Effector memory CD4-positive, alpha-beta T cell (primary cell): ENCODE results near the gene PFAS.

Experiments used
- DNase-seq, 3 donors: peaks; one replicate each; pipeline ENCODE4 v3.0.0-alpha.2; 2020
- H3K27ac ChIP-seq: 2 replicates; pipeline ENCODE4 v1.7.0; 2013; ENCODE audit warnings: mild to moderate bottlenecking, low read length, moderate library complexity; ENCODE audit not compliant: insufficient read depth, poor library complexity, severe bottlenecking
- H3K27me3 ChIP-seq: replicated peaks from 2 replicates; pipeline ENCODE4 v1.7.0; 2013; ENCODE audit warnings: mild to moderate bottlenecking, low read length; ENCODE audit not compliant: insufficient read depth, control insufficient read depth, poor library complexity, severe bottlenecking
- H3K36me3 ChIP-seq: 2 replicates; pipeline ENCODE4 v1.7.0; 2013; ENCODE audit warnings: mild to moderate bottlenecking, low read length, moderate library complexity; ENCODE audit not compliant: control insufficient read depth, insufficient read depth
- H3K4me1 ChIP-seq: 2 replicates; pipeline ENCODE4 v1.7.0; 2013; ENCODE audit warnings: low read length, mild to moderate bottlenecking; ENCODE audit not compliant: control insufficient read depth, insufficient read depth, poor library complexity, severe bottlenecking
- H3K4me3 ChIP-seq: 2 replicates; pipeline ENCODE4 v1.7.0; 2013; ENCODE audit warnings: low read length, low read depth, mild to moderate bottlenecking; ENCODE audit not compliant: insufficient read depth, poor library complexity, severe bottlenecking
- H3K9me3 ChIP-seq: 2 replicates; pipeline ENCODE4 v1.7.0; 2013; ENCODE audit warnings: mild to moderate bottlenecking, low read length, moderate library complexity; ENCODE audit not compliant: control insufficient read depth

PFAS gene

GRCh38 chr17:8220783-8221662 is 28.1 kb upstream of the PFAS start:
- Histone ChIP-seq H3K36me3 (peaks cover 5% of the 10 kb centered on the region), H3K4me1 (peaks cover 15% of the 10 kb centered on the region), H3K27me3 (no peaks in the 10 kb centered on the region), H3K4me3 (peak overlapping the region; percentile 73), H3K9me3 (no peaks in the 10 kb centered on the region), H3K27ac (peak overlapping the region; percentile 88)
- DNase-seq = peak; percentile 74 to 84 (median 78)

- DNase-seq = peak in 2 of 3 donors; percentile 78 to 84
- H3K27ac ChIP-seq = peak overlapping the region; percentile 88
- peaks cover 15% of the 10 kb centered on the region for H3K4me1 ChIP-seq
Observed at GRCh38 chr17:8221663-8222379, 27.3 kb upstream of the PFAS start.

GRCh38 chr17:8222380-8222629 is 26.8 kb upstream of the PFAS start:
- DNase-seq = peak in 2 of 3 donors; percentile 76 to 82
- H3K27me3 ChIP-seq = no peaks in the 10 kb centered on the region
- peak overlapping the region; percentile 88 for H3K27ac ChIP-seq
- peak overlapping the region; percentile 73 for H3K4me3 ChIP-seq
- H3K36me3 ChIP-seq = peaks cover 5% of the 10 kb centered on the region
- H3K9me3 ChIP-seq = no peaks in the 10 kb centered on the region
- H3K4me1 ChIP-seq = peaks cover 15% of the 10 kb centered on the region

More at GRCh38 chr17:8221663-8222379, 27.3 kb upstream of the PFAS start:
- Histone ChIP-seq H3K27me3 (no peaks in the 10 kb centered on the region), H3K4me3 (peak overlapping the region; percentile 73), H3K9me3 (no peaks in the 10 kb centered on the region), H3K36me3 (peaks cover 5% of the 10 kb centered on the region)

GRCh38 chr17:8222630-8223355 is 26.3 kb upstream of the PFAS start:
- H3K36me3 ChIP-seq = peaks cover 10% of the 10 kb centered on the region
- peak overlapping the region; percentile 73 for H3K4me3 ChIP-seq
- H3K27me3 ChIP-seq = no peaks in the 10 kb centered on the region
- DNase-seq = peak; percentile 76 to 83 (median 81)
- H3K4me1 ChIP-seq = peaks cover 15% of the 10 kb centered on the region
- H3K9me3 ChIP-seq = no peaks in the 10 kb centered on the region
- peak overlapping the region; percentile 88 for H3K27ac ChIP-seq

- H3K27ac ChIP-seq = peak overlapping the region; percentile 88
- no peaks in the 10 kb centered on the region for H3K9me3 ChIP-seq
- DNase-seq = peak in 2 of 3 donors; percentile 23 to 24
- peak overlapping the region; percentile 73 for H3K4me3 ChIP-seq
- H3K27me3 ChIP-seq = no peaks in the 10 kb centered on the region
- peaks cover 15% of the 10 kb centered on the region for H3K4me1 ChIP-seq
- H3K36me3 ChIP-seq = peaks cover 18% of the 10 kb centered on the region
Observed at GRCh38 chr17:8223356-8224126, 25.5 kb upstream of the PFAS start.

DNA sequence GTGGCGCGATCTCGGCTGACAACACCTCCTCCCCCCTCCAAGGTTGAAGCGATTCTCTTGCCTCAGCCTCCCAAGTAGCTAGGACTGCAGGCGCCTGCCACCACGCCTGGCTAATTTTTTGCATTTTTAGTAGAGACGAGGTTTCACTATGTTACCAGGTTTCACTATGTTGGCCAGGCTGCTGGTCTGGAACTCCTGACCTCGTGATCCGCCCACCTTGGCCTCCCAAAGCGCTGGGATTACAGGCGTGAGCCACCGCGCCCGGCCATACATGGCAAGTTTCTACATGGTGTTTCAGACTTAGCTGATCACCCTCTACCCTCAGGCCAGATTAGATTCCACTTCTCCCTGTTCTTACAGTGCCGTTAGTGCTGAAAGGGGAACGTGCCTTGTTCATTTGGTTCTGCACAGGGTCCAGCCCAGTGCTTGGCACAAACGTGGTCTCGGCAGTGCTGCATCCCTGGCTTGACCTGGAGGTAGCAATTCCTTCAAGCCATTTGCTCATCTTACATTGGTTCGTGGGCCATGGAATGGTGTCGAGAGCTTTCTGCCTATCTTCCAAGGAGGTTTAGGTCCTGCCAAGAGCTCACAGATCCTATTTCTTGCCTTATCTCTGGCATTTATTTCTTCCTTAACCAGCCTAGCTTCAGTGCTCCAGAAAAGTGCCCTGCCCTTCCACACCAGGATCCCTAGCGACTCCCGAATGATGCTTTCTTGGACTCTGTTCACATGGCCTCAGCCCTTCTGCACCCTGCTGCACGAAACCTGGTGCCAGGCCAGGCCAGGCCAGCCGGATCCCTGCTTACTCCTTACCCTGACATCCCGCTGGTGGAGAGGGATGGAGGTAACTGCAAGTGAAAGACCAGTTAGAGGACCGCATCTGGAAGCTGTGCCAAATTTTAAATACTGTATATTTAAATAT is 23.9 kb upstream of the PFAS start:
- Histone ChIP-seq H3K9me3 (no peaks in the 10 kb centered on the region), H3K4me3 (no peak overlapping the region), H3K27ac (no peak overlapping the region), H3K27me3 (no peaks in the 10 kb centered on the region), H3K4me1 (peaks cover 15% of the 10 kb centered on the region), H3K36me3 (peaks cover 28% of the 10 kb centered on the region)
- no peak for DNase-seq

DNA sequence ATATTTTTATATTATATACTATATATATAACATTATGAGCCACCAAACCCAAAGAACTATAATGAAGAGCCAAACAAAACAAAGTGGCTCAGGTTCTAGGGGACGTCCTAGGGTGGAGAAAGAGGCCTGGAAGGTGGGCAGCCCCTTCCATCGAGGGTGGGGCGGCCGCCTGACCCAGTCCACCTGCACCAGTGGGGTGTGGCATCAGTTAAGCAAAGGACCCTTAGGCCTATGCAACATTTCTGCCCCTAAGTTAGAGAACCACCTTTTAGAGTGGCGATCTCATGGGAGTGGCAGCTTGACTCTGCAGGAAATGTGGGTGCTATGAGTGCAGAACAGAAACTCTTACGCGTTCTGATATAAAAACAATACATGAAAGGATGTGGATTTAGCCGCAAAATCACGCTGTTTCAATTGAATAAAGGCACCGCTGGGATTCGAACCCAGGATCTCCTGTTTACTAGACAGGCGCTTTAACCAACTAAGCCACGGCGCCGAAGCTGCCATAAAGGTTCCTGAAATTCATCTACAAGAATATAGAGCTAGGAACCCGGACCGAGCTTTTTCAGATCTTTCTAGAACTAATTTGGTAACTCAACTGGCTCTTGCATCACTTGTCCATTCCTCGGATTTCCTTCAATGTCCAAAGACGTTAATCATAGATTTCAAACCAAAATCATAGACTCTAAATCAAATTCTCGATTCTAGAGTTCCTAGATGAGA is 23.1 kb upstream of the PFAS start:
- Histone ChIP-seq H3K27ac (peak overlapping the region; percentile 26), H3K4me3 (no peak overlapping the region), H3K27me3 (no peaks in the 10 kb centered on the region), H3K9me3 (no peaks in the 10 kb centered on the region), H3K36me3 (peaks cover 36% of the 10 kb centered on the region), H3K4me1 (peaks cover 15% of the 10 kb centered on the region)
- peak; percentile 23 to 47 (median 39) for DNase-seq

GRCh38 chr17:8226536-8227237 is 22.4 kb upstream of the PFAS start:
- Histone ChIP-seq H3K9me3 (no peaks in the 10 kb centered on the region), H3K36me3 (peaks cover 44% of the 10 kb centered on the region), H3K27ac (peak overlapping the region; percentile 26), H3K27me3 (no peaks in the 10 kb centered on the region), H3K4me3 (no peak overlapping the region), H3K4me1 (peaks cover 15% of the 10 kb centered on the region)
- peak in 1 of 3 donors; percentile 8 for DNase-seq
